Esophagus muscularis mucosa (tissue), 3 donors: ENCODE data around the gene ST6GALNAC6.

Source experiments
- CTCF ChIP-seq, 3 experiments: fragments of 200-600 bp in 2 of 3; fragments of 450-650 bp in 1 of 3; sonication (generic) in 2 of 3; IDR thresholded peaks; one replicate each; pipeline ENCODE4 v1.5.1; 2017 to 2019; ENCODE audit warnings: antibody characterized with exemption in 3 of 3, mild to moderate bottlenecking in 2 of 3, moderate library complexity in 1 of 3
- POLR2A ChIP-seq: fragments of 450-650 bp; IDR thresholded peaks from one replicate; pipeline ENCODE4 v1.6.1; 2017; ENCODE audit warnings: antibody characterized with exemption, moderate library complexity, mild to moderate bottlenecking, low read depth

- no peak for TF ChIP-seq POLR2A
- no peak for TF ChIP-seq CTCF (IDR thresholded peaks at IDR 0.05)
Measured at GRCh38 chr9:127913682-127914081, 14.3 kb upstream of the ST6GALNAC6 start.
